ENCODE data around the gene CBFA2T3.

Gene CBFA2T3

DNA sequence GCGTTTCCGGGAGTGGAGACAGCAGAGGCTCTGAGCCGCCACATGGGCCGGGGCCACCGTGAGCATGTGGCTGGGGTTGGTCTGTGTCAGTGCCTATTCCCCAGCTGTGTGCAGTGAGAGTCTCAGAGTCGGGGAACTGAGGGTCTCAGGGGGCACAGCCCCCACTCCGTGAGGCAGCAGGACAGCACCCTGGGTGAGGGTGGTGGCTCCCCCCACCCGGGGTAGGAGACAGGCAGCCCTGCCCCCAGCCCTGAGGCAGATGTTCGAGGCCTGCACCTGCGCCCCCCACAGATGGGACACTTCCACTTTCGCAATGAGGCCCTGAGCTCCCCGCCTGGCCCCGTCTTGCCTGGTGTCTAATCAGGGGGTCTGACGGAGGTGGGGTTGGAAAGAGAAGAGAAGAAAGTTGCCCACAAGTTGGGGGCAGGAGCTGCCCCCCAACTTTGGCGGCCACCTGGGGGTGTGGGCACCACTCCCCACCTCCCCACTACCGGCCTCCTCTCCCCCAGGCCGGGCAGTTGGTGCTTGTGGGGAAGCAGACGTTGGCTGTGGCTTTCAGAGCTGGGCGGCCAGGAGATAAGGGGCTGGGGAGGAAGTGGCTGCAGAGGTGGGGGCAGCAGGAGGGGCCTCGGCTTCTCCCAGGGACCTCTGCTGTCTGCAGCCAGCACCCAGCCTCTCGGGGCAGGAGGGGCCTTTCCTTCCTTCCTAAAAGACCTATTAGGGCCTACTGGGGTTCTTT lies 1.8 kb upstream of the CBFA2T3 start:
- Mint-ChIP-seq H3K9me3 (no peaks in the 10 kb centered on the region), H3K4me1 (no peaks in the 10 kb centered on the region), H3K27me3 (peaks cover 67% of the 10 kb centered on the region), H3K27ac (no peak overlapping the region), H3K36me3 (no peaks in the 10 kb centered on the region), H3K4me3 (no peak overlapping the region)
- CTCF ChIA-PET: no interaction called here
- DNase-seq: no peak

DNA sequence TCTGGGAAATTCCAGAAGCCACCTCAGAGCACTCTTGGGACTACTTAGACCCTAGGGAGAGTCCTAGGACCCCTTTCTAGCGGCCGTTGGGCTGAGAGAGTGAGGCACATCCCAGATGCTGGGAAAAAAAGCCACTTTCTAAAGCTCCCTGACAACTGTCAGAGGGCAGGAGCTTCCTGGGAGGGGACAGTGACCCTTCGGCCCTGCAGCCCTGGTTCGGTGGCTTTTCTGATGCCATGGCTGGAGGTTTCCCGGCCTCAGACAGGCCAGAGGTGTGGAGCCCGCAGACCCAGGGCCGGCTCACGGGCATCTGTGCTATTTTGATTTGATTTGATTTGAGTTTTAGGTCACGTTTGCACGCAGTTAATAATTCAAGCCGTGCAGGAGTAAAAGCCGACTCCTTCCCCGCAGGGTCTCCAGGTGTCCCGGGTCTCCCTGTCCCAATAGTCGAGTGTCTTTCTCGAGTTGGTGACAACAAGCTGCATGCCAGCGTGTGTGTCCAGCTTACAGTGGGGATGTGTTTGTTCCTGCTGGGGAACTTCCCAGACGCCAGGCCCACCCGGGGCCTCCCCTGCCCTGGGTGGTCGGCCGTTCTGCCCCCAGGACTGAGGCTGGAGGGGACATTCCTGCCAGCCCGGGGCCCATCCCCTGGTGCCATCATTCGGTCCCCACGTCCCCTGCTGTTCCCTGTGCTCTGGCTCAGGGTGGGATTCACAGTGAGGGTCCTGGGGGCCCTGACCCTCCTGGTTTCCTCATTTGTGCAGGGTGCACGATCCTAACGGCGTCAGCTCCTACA lies 1.0 kb upstream of the CBFA2T3 start:
- CTCF ChIA-PET: no interaction called here
- H3K4me3 Mint-ChIP-seq: no peak overlapping the region
- H3K27ac Mint-ChIP-seq: no peak overlapping the region
- DNase-seq: no peak
- H3K36me3 Mint-ChIP-seq: no peaks in the 10 kb centered on the region
- peaks cover 74% of the 10 kb centered on the region for H3K27me3 Mint-ChIP-seq
- H3K9me3 Mint-ChIP-seq: no peaks in the 10 kb centered on the region
- no peaks in the 10 kb centered on the region for H3K4me1 Mint-ChIP-seq

DNA sequence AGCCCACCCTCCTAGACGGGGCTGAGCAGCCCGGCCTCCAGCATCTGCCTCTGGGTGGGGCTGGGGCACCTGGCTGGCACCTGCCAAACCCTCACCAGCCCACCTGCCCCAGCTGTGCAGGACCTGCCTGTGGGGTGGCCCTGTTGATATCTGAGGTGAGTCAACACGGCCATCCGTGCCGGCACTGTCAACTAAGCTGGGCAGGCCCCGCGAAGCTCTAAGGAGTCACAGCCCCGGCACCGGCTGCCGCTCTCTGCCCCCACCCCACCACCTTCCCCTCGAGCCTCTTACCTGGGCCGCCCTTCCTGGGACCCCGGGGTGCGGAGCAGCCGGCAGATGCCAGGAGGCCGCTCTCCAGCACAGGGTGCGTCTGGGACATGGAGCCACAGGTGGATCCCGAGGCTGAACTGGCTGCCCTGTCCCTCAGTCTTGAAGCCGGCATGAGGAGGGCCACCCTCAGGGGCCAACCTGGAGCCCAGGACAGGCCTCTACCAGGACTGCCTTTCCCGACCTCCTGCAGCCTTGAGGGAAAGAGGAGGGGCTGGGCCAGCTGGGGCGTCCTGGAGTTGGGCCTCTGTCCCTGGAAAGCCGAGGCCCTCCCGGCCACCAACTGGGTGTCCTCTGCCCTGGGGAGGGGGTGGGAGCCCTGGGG lies 515 bp downstream of the CBFA2T3 start:
- no peak overlapping the region for H3K4me3 Mint-ChIP-seq
- H3K9me3 Mint-ChIP-seq: no peaks in the 10 kb centered on the region
- no peaks in the 10 kb centered on the region for H3K4me1 Mint-ChIP-seq
- H3K27ac Mint-ChIP-seq: no peak overlapping the region
- H3K27me3 Mint-ChIP-seq: peaks cover 75% of the 10 kb centered on the region
- CTCF ChIA-PET: no interaction called here
- no peak for DNase-seq
- H3K36me3 Mint-ChIP-seq: no peaks in the 10 kb centered on the region

DNA sequence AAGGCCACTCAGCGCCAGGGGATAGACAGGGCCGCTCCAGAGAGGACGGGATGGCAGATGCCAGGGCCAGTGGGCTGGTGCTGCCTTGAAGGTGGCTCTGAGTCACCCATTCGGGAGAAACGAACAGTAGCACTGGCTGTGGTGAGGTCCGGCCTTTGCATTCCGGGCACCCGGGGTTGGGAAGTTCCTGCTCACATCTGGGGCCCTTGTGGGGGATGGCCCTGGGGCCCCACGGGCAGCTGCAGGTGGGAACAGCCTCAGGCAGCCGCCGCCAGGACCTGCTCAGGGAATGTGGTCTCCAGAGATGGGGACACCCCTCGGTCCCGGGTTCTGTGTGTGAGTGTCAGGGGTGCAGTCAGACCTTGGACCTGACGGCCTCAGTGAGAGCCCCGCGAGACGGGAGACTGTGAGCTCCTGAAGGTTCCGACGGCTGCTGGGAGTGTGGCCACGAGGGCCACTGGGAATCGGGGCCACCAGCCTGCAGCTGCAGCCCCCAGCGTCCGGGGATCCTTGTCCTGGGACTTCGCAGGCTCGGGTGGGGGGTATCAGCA lies 1.4 kb downstream of the CBFA2T3 start:
- no peak overlapping the region for H3K4me3 Mint-ChIP-seq
- no peaks in the 10 kb centered on the region for H3K36me3 Mint-ChIP-seq
- no peak overlapping the region for H3K27ac Mint-ChIP-seq
- peaks cover 78% of the 10 kb centered on the region for H3K27me3 Mint-ChIP-seq
- DNase-seq: no peak
- CTCF ChIA-PET: no interaction called here
- no peaks in the 10 kb centered on the region for H3K4me1 Mint-ChIP-seq
- no peaks in the 10 kb centered on the region for H3K9me3 Mint-ChIP-seq

- H3K36me3 Mint-ChIP-seq: no peaks in the 10 kb centered on the region
- H3K27ac Mint-ChIP-seq: no peak overlapping the region
- no peaks in the 10 kb centered on the region for H3K9me3 Mint-ChIP-seq
- CTCF ChIA-PET: no interaction called here
- no peaks in the 10 kb centered on the region for H3K4me1 Mint-ChIP-seq
- H3K4me3 Mint-ChIP-seq: no peak overlapping the region
- no peak for DNase-seq
- H3K27me3 Mint-ChIP-seq: peaks cover 85% of the 10 kb centered on the region
Measured at GRCh38 chr16:88974916-88975215, 2.1 kb downstream of the CBFA2T3 start.

DNA sequence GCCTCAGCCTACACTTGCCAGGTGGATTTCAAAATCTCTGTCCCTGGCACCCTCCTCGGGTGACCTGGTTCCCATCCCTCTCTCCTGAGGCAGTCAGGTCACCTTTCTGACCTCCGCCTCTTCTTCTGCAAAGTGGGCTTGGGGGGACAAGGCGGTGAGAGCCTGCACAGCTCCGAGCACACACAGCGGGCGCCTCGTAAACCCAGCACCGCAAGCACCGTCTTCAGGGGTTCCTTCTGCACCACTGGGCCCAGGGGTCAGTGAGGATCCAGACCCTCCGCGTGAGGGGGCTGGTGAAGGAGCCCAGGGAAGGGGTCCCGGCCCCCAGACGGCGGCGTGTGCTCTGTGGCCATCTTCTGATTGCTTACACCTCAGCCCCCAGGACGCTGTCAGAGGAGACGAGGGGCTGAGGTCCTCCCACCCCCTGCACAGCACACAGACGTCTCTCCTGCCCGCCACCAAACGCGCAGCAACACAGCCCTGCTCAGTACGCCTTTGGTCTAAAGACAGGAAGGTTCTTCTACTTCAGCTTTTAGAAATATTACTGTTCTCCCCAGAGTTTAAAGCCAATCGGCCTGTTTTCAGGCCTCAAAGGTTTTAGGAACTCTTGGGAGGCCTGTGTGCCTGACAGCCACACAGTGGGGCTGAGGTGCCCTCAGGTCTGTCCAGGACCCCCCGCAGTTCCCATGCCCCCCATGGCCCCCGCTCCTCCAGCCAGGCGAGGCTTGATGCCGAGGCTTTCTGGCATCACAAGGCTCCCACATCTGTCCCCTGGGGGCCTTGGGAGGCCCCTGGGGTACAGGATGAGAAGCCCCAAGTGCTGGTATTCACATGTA lies 2.7 kb downstream of the CBFA2T3 start:
- Mint-ChIP-seq H3K4me3 (no peak overlapping the region), H3K27me3 (peaks cover 86% of the 10 kb centered on the region), H3K27ac (no peak overlapping the region), H3K9me3 (no peaks in the 10 kb centered on the region), H3K36me3 (no peaks in the 10 kb centered on the region), H3K4me1 (no peaks in the 10 kb centered on the region)
- no peak for DNase-seq
- CTCF ChIA-PET: no interaction called here

DNA sequence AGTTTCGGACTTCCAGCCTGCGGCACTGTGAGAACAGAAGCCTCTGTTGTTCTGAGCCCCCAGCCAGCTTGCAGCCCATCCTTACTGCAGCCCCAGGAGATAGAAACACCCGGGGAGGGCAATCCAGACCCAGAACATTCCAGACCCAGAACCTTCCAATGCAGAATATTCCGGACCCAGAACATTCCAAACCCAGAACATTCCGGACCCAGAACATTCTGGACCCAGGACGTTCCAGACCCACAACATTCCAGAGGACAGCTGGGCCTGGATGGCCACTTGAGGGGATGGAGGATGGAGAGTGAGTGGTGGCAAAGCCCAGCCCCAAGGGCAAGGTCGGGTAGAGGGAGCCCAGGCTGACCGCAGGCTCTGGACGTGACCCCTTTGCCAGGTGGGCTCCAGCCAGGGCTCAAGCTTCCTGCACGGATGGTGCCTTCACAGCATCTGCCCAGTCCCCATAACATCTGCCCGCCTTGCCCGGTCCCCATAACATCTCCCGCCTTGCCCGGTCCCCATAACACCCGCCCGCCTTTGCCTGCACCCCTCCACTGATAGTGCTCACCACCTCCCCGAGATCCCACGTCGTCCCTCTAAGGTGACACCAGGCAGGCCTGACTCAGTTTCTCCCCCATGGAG lies 3.5 kb downstream of the CBFA2T3 start:
- Mint-ChIP-seq H3K27me3 (peaks cover 86% of the 10 kb centered on the region), H3K4me3 (no peak overlapping the region), H3K4me1 (peaks cover 2% of the 10 kb centered on the region), H3K9me3 (no peaks in the 10 kb centered on the region), H3K27ac (no peak overlapping the region), H3K36me3 (no peaks in the 10 kb centered on the region)
- CTCF ChIA-PET: no interaction called here
- no peak for DNase-seq

- DNase-seq: no peak
- Mint-ChIP-seq H3K4me3 (no peak overlapping the region), H3K9me3 (no peaks in the 10 kb centered on the region), H3K27me3 (peaks cover 86% of the 10 kb centered on the region), H3K27ac (no peak overlapping the region), H3K36me3 (no peaks in the 10 kb centered on the region), H3K4me1 (peaks cover 5% of the 10 kb centered on the region)
- CTCF ChIA-PET: no interaction called here
Measured at GRCh38 chr16:88973007-88973410, 4.0 kb downstream of the CBFA2T3 start.

DNA sequence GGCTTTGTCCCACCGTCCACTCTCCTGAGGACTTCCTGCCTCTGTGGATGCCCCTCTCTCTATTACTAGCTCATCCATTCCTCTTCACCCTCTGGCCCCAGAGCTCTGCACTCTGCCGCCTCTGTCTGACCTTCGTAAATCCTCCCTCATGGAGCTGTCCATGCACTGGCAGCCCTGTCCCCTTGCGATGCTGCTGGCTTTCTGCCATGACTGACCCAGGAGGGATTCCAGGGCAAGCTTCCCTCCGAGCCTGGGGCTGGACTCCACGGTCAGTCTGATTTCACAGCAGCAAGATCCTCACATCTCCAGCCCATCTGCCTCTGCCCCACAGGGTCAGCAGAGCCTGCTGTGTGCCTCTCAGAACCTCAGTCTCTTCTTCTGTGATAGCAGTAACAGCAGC lies 4.7 kb downstream of the CBFA2T3 start:
- peaks cover 12% of the 10 kb centered on the region for H3K4me1 Mint-ChIP-seq
- no peak overlapping the region for H3K4me3 Mint-ChIP-seq
- H3K9me3 Mint-ChIP-seq: no peaks in the 10 kb centered on the region
- peaks cover 86% of the 10 kb centered on the region for H3K27me3 Mint-ChIP-seq
- DNase-seq: no peak
- CTCF ChIA-PET: no interaction called here
- H3K36me3 Mint-ChIP-seq: no peaks in the 10 kb centered on the region
- H3K27ac Mint-ChIP-seq: no peak overlapping the region

DNA sequence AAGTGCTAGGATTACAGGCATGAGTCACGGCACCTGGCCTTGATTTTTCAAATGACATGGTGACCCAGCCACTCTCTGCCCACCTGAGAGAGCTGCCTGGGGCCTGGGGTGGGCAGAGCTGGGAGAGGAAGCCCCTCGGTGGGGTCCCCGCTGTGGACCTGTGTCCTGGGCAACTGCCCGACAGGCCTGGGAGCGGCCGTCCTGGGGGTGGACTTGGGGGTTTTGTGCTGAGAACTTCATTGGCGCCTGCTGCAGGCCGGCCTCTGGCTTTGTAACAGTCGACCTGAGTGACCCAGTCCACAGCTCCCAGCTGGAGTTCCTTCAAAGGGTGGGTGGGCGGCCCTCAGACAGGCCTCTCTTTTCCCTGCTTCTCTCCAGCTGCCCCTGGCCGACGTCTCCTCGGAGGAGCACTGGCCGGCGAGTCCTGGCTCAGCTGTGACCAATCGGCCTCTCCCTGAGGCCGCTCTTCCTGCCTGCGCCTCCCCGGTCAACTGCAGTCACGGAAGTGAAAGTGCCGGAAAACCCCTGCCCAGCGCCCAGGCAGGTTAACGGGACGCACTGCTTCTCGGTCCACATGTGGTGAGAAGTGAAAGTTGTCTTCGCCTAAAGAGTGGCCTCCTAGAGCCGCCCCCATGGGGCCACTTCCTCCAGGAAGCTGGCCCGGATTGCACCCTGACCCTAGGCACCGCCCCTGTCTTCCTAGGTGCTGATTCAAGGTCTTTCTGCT lies 5.5 kb downstream of the CBFA2T3 start:
- CTCF ChIA-PET: no interaction called here
- Mint-ChIP-seq H3K27me3 (peaks cover 86% of the 10 kb centered on the region), H3K4me1 (peaks cover 14% of the 10 kb centered on the region), H3K9me3 (no peaks in the 10 kb centered on the region), H3K36me3 (no peaks in the 10 kb centered on the region), H3K4me3 (no peak overlapping the region), H3K27ac (no peak overlapping the region)
- DNase-seq: no peak

GRCh38 chr16:88970539-88971065 lies 6.4 kb downstream of the CBFA2T3 start:
- peaks cover 14% of the 10 kb centered on the region for H3K4me1 Mint-ChIP-seq
- CTCF ChIA-PET: no interaction called here
- DNase-seq: no peak
- H3K27ac Mint-ChIP-seq: no peak overlapping the region
- peaks cover 86% of the 10 kb centered on the region for H3K27me3 Mint-ChIP-seq
- no peaks in the 10 kb centered on the region for H3K9me3 Mint-ChIP-seq
- no peaks in the 10 kb centered on the region for H3K36me3 Mint-ChIP-seq
- H3K4me3 Mint-ChIP-seq: no peak overlapping the region

GRCh38 chr16:88970050-88970449 lies 7.0 kb downstream of the CBFA2T3 start:
- CTCF ChIA-PET: no interaction called here
- Mint-ChIP-seq H3K9me3 (no peaks in the 10 kb centered on the region), H3K4me3 (no peak overlapping the region), H3K27ac (no peak overlapping the region), H3K36me3 (no peaks in the 10 kb centered on the region), H3K27me3 (peaks cover 82% of the 10 kb centered on the region), H3K4me1 (peaks cover 14% of the 10 kb centered on the region)
- DNase-seq: no peak

DNA sequence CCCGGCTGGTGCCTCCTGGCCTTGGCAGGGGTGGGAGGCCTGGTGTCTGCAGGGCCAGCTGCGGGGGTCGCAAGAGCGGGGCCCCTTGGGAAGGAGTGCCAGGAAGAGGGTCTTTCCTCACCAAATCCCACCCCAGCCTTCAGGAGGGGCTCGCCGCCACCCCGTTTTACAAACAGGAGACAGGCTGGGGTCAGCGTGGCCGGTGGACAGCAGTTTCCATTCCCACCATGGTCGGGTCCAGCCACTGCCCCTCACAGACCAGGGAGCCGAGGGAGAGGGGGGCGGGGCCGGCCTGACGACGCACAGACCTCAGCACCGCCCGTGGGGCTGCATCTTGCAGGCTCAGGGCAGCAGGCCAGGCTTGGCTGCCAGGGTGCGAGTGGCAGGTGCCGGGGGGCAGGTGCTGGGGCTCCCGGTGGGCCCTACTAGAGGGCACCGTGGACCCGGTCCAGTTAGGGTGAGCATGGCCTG lies 7.6 kb downstream of the CBFA2T3 start:
- CTCF ChIA-PET: no interaction called here
- Mint-ChIP-seq H3K4me1 (peaks cover 14% of the 10 kb centered on the region), H3K4me3 (no peak overlapping the region), H3K36me3 (no peaks in the 10 kb centered on the region), H3K27ac (no peak overlapping the region), H3K27me3 (peaks cover 80% of the 10 kb centered on the region), H3K9me3 (no peaks in the 10 kb centered on the region)
- DNase-seq: no peak

Data from activated naive CD4-positive, alpha-beta T cell treated with anti-CD3 and anti-CD28 coated beads, Interleukin-2, amount 10 ng/mL, durations not matched to agents 7 days and 5 days (primary cell).